GM23338 (cell line): ENCODE measurements around the gene AKAP8L.

Experiments used
- EZH2 ChIP-seq: fragments of 200-600 bp; sonication (generic); IDR thresholded peaks from one replicate; pipeline ENCODE4 v1.8.0; 2017; ENCODE audit warnings: antibody characterized with exemption, mild to moderate bottlenecking, low read depth; ENCODE audit not compliant: unreplicated experiment
- EZH2phosphoT487 ChIP-seq: fragments of 200-600 bp; sonication (generic); IDR thresholded peaks from one replicate; pipeline ENCODE4 v1.8.1; 2018; ENCODE audit warnings: antibody characterized with exemption; ENCODE audit not compliant: unreplicated experiment
- JUNB ChIP-seq: IDR thresholded peaks from one replicate; pipeline ENCODE4 v1.6.1; 2016; ENCODE audit warnings: antibody characterized with exemption; ENCODE audit not compliant: unreplicated experiment
- POLR2AphosphoS5 ChIP-seq: IDR thresholded peaks from 2 replicates; pipeline ENCODE4 v1.6.1; 2016; ENCODE audit warnings: antibody characterized with exemption, low read depth
- TF ChIP-seq, protein P1 (sequence below), 2 experiments: fragments of 200-600 bp in 1 of 2; sonication (generic) in 1 of 2; conservative IDR thresholded peaks; 2 replicates each; pipeline versions ENCODE4 v1.5.1 to v1.6.1; 2016 to 2017; ENCODE audit warnings: antibody characterized with exemption in 2 of 2, low read depth in 2 of 2, mild to moderate bottlenecking in 2 of 2, moderate library complexity in 1 of 2
- TF ChIP-seq, protein P2 (sequence below): IDR thresholded peaks from 2 replicates; pipeline ENCODE4 v1.6.1; 2016; ENCODE audit warnings: antibody characterized with exemption

DNA sequence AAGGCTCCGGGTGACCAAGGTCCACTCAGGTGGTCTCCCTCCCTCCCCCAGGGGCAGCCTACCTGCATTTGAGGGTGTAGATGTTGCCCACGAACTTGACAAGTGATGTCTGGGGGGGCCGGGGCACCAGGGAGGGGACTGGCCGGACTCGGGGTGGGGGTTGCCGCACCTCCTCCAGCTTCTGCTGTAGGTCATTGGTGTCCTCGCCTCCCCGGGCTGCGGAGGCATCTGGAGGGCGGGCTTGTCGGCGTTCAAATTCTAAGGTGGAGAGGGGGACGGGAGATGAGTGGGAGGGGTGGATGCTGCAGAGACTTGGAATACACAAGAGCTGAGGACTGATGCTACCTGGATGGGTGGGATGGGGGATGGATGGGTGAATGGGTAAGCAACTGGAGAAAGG lies 5.3 kb upstream of the AKAP8L start:
- TF ChIP-seq, protein P1, sequence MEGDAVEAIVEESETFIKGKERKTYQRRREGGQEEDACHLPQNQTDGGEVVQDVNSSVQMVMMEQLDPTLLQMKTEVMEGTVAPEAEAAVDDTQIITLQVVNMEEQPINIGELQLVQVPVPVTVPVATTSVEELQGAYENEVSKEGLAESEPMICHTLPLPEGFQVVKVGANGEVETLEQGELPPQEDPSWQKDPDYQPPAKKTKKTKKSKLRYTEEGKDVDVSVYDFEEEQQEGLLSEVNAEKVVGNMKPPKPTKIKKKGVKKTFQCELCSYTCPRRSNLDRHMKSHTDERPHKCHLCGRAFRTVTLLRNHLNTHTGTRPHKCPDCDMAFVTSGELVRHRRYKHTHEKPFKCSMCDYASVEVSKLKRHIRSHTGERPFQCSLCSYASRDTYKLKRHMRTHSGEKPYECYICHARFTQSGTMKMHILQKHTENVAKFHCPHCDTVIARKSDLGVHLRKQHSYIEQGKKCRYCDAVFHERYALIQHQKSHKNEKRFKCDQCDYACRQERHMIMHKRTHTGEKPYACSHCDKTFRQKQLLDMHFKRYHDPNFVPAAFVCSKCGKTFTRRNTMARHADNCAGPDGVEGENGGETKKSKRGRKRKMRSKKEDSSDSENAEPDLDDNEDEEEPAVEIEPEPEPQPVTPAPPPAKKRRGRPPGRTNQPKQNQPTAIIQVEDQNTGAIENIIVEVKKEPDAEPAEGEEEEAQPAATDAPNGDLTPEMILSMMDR (conservative IDR thresholded peaks at IDR 0.05; ENCODE audit: low read depth in 2 of 2): no peak
- TF ChIP-seq JUNB (no peak), EZH2phosphoT487 (no peak), EZH2 (no peak), POLR2AphosphoS5 (no peak)
- TF ChIP-seq, protein P2, sequence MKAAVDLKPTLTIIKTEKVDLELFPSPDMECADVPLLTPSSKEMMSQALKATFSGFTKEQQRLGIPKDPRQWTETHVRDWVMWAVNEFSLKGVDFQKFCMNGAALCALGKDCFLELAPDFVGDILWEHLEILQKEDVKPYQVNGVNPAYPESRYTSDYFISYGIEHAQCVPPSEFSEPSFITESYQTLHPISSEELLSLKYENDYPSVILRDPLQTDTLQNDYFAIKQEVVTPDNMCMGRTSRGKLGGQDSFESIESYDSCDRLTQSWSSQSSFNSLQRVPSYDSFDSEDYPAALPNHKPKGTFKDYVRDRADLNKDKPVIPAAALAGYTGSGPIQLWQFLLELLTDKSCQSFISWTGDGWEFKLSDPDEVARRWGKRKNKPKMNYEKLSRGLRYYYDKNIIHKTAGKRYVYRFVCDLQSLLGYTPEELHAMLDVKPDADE: no peak
